H1 (cell line): ENCODE measurements around the gene CDH8. TPM values are rescaled to one million over a fixed set of nuclear protein-coding genes. Genes with fewer than 3 reads are reported as not detected.

ENCODE experiments used
- CTCF ChIA-PET: fragments of 300-600 bp; sonication (Branson Sonifier 250); formaldehyde crosslinking; loops from one replicate; lab custom pipeline; 2021; ENCODE audit not compliant: partially characterized antibody; lab: Charles Lee
- POLR2A ChIA-PET: fragments of 300-600 bp; sonication (Branson Sonifier 250); formaldehyde crosslinking; loops from one replicate; lab custom pipeline; 2021; ENCODE audit warnings: inconsistent platforms; ENCODE audit not compliant: partially characterized antibody; lab: Charles Lee
- DNase-seq, 2 experiments: peaks; one replicate each; pipeline versions ENCODE4 v3.0.0 to v3.0.0-alpha.2; 2010 to 2022; ENCODE audit warnings: low spot score in 2 of 2, low read depth in 1 of 2, mixed read lengths in 1 of 2
- FAIRE-seq: peaks from 2 replicates; lab custom pipeline; 2011; peaks lifted over from hg19 to GRCh38; lab: Jason Lieb, UNC
- H2AFZ ChIP-seq: 2 replicates; pipeline ENCODE4 v1.8.1; 2012; ENCODE audit warnings: low read length, inconsistent platforms
- H2AK5ac ChIP-seq: 2 replicates; pipeline ENCODE4 v1.6.1; 2013; ENCODE audit warnings: low read depth, low read length
- H2BK120ac ChIP-seq: replicated peaks from 2 replicates; pipeline ENCODE3; 2013; ENCODE audit warnings: low read depth, low read length, inconsistent platforms
- H2BK12ac ChIP-seq: 2 replicates; pipeline ENCODE4 v1.6.1; 2013; ENCODE audit warnings: low read depth, low read length
- H2BK15ac ChIP-seq: 2 replicates; pipeline ENCODE4 v1.6.1; 2013; ENCODE audit warnings: low read length
- H2BK20ac ChIP-seq: 2 replicates; pipeline ENCODE4 v1.6.1; 2013; ENCODE audit warnings: low read length
- H2BK5ac ChIP-seq: 2 replicates; pipeline ENCODE4 v1.6.1; 2013; ENCODE audit warnings: low read depth, low read length
- H3K14ac ChIP-seq: 2 replicates; pipeline ENCODE4 v1.6.1; 2013; ENCODE audit warnings: inconsistent platforms; ENCODE audit not compliant: insufficient read length
- H3K18ac ChIP-seq: 2 replicates; pipeline ENCODE4 v1.6.1; 2013; ENCODE audit warnings: low read length; ENCODE audit errors: extremely low read depth
- H3K23ac ChIP-seq: 2 replicates; pipeline ENCODE4 v1.6.1; 2013; ENCODE audit warnings: inconsistent platforms; ENCODE audit not compliant: insufficient read length
- H3K23me2 ChIP-seq: 2 replicates; pipeline ENCODE4 v1.6.1; 2013; ENCODE audit warnings: low read depth, low read length
- H3K27ac ChIP-seq: 2 replicates; pipeline ENCODE4 v1.6.1; 2011; ENCODE audit warnings: low read depth, low read length, inconsistent platforms
- H3K27me3 ChIP-seq, 4 experiments: replicated peaks in 1 of 4; 1 replicate in 1 of 4; 2 replicates in 3 of 4; pipeline versions ENCODE4 v1.6.1 to v1.8.1; 2011 to 2013; ENCODE audit warnings: low read length in 3 of 4, mild to moderate bottlenecking in 3 of 4, inconsistent platforms in 2 of 4, mixed read lengths in 2 of 4, moderate library complexity in 1 of 4; ENCODE audit not compliant: control insufficient read depth in 3 of 4, insufficient read depth in 3 of 4; ENCODE audit errors: extremely low read depth in 1 of 4
- H3K36me3 ChIP-seq, 4 experiments: 2 replicates each; pipeline versions ENCODE4 v1.6.1 to v1.8.1; 2011 to 2013; ENCODE audit warnings: mild to moderate bottlenecking in 4 of 4, low read length in 3 of 4, moderate library complexity in 2 of 4, control low read depth in 1 of 4, inconsistent platforms in 1 of 4; ENCODE audit not compliant: insufficient read depth in 4 of 4, control insufficient read depth in 2 of 4
- H3K4ac ChIP-seq: replicated peaks from 2 replicates; pipeline ENCODE3; 2013; ENCODE audit warnings: low read length, low read depth, mixed read lengths, inconsistent platforms; ENCODE audit not compliant: insufficient read length
- H3K4me1 ChIP-seq, 4 experiments: replicated peaks in 1 of 4; 1 replicate in 1 of 4; 2 replicates in 3 of 4; pipeline versions ENCODE4 v1.6.1 to v1.8.1; 2011 to 2013; ENCODE audit warnings: low read length in 3 of 4, inconsistent platforms in 2 of 4, mixed read lengths in 1 of 4; ENCODE audit not compliant: insufficient read depth in 4 of 4, control insufficient read depth in 3 of 4
- H3K4me2 ChIP-seq, 2 experiments: 2 replicates each; pipeline versions ENCODE4 v1.6.1 to v1.8.1; 2011 to 2013; ENCODE audit warnings: low read depth in 2 of 2, low read length in 2 of 2, control low read depth in 1 of 2, inconsistent platforms in 1 of 2, mild to moderate bottlenecking in 1 of 2; ENCODE audit not compliant: insufficient read depth in 1 of 2
- H3K4me3 ChIP-seq, 4 experiments: fragments of 200-600, 300-600 bp in 1 of 4; sonication (generic), shearing (Covaris generic), sonication (Bioruptor Twin) in 1 of 4; 2 replicates each; pipeline versions ENCODE4 v1.5.1 to v1.8.1; 2011 to 2016; ENCODE audit warnings: low read length in 4 of 4, low read depth in 3 of 4, control low read depth in 2 of 4, inconsistent platforms in 2 of 4, mild to moderate bottlenecking in 2 of 4, mixed read lengths in 1 of 4, moderate library complexity in 1 of 4; ENCODE audit not compliant: insufficient read depth in 2 of 4; ENCODE audit errors: extremely low read depth in 1 of 4
- H3K56ac ChIP-seq: replicated peaks from 2 replicates; pipeline ENCODE3; 2013; ENCODE audit warnings: low read depth, mild to moderate bottlenecking, mixed read lengths, low read length, inconsistent platforms; ENCODE audit not compliant: insufficient read length
- H3K79me1 ChIP-seq: 2 replicates; pipeline ENCODE4 v1.6.1; 2013; ENCODE audit warnings: low read depth, low read length, control low read depth
- H3K79me2 ChIP-seq, 2 experiments: 2 replicates each; pipeline versions ENCODE4 v1.6.1 to v1.8.1; 2012 to 2013; ENCODE audit warnings: low read length in 2 of 2, mild to moderate bottlenecking in 2 of 2, inconsistent platforms in 1 of 2; ENCODE audit not compliant: insufficient read depth in 2 of 2, control insufficient read depth in 1 of 2
- H3K9ac ChIP-seq, 4 experiments: replicated peaks in 1 of 4; 1 replicate in 1 of 4; 2 replicates in 3 of 4; pipeline versions ENCODE4 v1.6.1 to v1.8.1; 2011 to 2013; ENCODE audit warnings: low read depth in 3 of 4, low read length in 3 of 4, control low read depth in 2 of 4, mild to moderate bottlenecking in 2 of 4, moderate library complexity in 2 of 4, inconsistent platforms in 1 of 4; ENCODE audit errors: extremely low read depth in 1 of 4
- H3K9me3 ChIP-seq, 2 experiments: 2 replicates each; pipeline versions ENCODE4 v1.6.1 to v1.8.1; 2012 to 2013; ENCODE audit warnings: mild to moderate bottlenecking in 2 of 2, moderate library complexity in 2 of 2, control low read depth in 1 of 2, inconsistent platforms in 1 of 2, low read depth in 1 of 2, low read length in 1 of 2, mixed read lengths in 1 of 2; ENCODE audit not compliant: insufficient read depth in 2 of 2
- H4K20me1 ChIP-seq, 2 experiments: replicated peaks in 1 of 2; 2 replicates each; pipeline versions ENCODE3 to v1.8.1; 2011 to 2013; ENCODE audit warnings: inconsistent platforms in 2 of 2, low read length in 2 of 2, mild to moderate bottlenecking in 1 of 2; ENCODE audit not compliant: insufficient read depth in 2 of 2, control insufficient read depth in 1 of 2
- H4K5ac ChIP-seq: 2 replicates; pipeline ENCODE4 v1.6.1; 2013; ENCODE audit warnings: low read length, low read depth, mixed read lengths, inconsistent platforms; ENCODE audit not compliant: insufficient read length
- H4K8ac ChIP-seq: 2 replicates; pipeline ENCODE4 v1.8.0; 2013; ENCODE audit warnings: mild to moderate bottlenecking, moderate library complexity, low read length, inconsistent platforms; ENCODE audit not compliant: insufficient read depth; ENCODE audit errors: extremely low read depth
- H4K91ac ChIP-seq: replicated peaks from 2 replicates; pipeline ENCODE3; 2013; ENCODE audit warnings: low read length, mixed read lengths, inconsistent platforms; ENCODE audit not compliant: insufficient read length
- ATF2 ChIP-seq: IDR thresholded peaks from 2 replicates; pipeline ENCODE4 v1.6.1; 2012; ENCODE audit warnings: low read length, inconsistent platforms
- BRCA1 ChIP-seq: IDR thresholded peaks from 2 replicates; pipeline ENCODE4 v1.6.1; 2012; ENCODE audit warnings: low read depth, low read length, improper control_type of control experiment
- CBX5 ChIP-seq: fragments of 300-800, 300-1000 bp; sonication (generic); IDR thresholded peaks from 2 replicates; pipeline ENCODE4 v1.7.1; 2016; ENCODE audit warnings: antibody characterized with exemption, low read length, low read depth
- GABPA ChIP-seq: IDR thresholded peaks from 2 replicates; pipeline ENCODE4 v1.6.1; 2011; ENCODE audit warnings: mild to moderate bottlenecking, low read length, moderate library complexity, borderline replicate concordance; ENCODE audit not compliant: insufficient read depth
- JUND ChIP-seq: IDR thresholded peaks from 2 replicates; pipeline ENCODE4 v1.6.1; 2011; ENCODE audit warnings: mild to moderate bottlenecking, improper control_type of control experiment, low read length
- MAFK ChIP-seq: IDR thresholded peaks from 2 replicates; pipeline ENCODE4 v1.6.1; 2012; ENCODE audit warnings: low read depth, mild to moderate bottlenecking, improper control_type of control experiment, low read length
- MAX ChIP-seq: IDR thresholded peaks from 2 replicates; pipeline ENCODE4 v1.6.1; 2012; ENCODE audit warnings: inconsistent platforms
- POLR2A ChIP-seq, 2 experiments: IDR thresholded peaks; 1 replicate in 1 of 2; 2 replicates in 1 of 2; pipeline ENCODE4 v1.6.1; 2011; ENCODE audit warnings: low read depth in 2 of 2, low read length in 2 of 2, mild to moderate bottlenecking in 2 of 2; ENCODE audit errors: control extremely low read depth in 1 of 2
- RXRA ChIP-seq: IDR thresholded peaks from 2 replicates; pipeline ENCODE4 v1.6.1; 2011; ENCODE audit warnings: low read depth, mild to moderate bottlenecking, low read length, moderate library complexity; ENCODE audit not compliant: insufficient read depth
- SIN3A ChIP-seq, 2 experiments: IDR thresholded peaks in 1 of 2; conservative IDR thresholded peaks in 1 of 2; 2 replicates each; pipeline ENCODE4 v1.6.1; 2011 to 2012; ENCODE audit warnings: low read length in 2 of 2, improper control_type of control experiment in 1 of 2, low read depth in 1 of 2, mild to moderate bottlenecking in 1 of 2
- SIRT6 ChIP-seq: IDR thresholded peaks from one replicate; pipeline ENCODE4 v1.7.1; 2012; ENCODE audit warnings: low read length, inconsistent platforms
- TCF12 ChIP-seq: IDR thresholded peaks from 2 replicates; pipeline ENCODE4 v1.6.1; 2011; ENCODE audit warnings: low read depth, mild to moderate bottlenecking, low read length
- TEAD4 ChIP-seq: IDR thresholded peaks from 2 replicates; pipeline ENCODE4 v1.6.1; 2012; ENCODE audit warnings: low read depth, low read length, inconsistent platforms, mixed read lengths
- YY1 ChIP-seq: IDR thresholded peaks from 2 replicates; pipeline ENCODE4 v1.6.1; 2011; ENCODE audit warnings: low read depth, mild to moderate bottlenecking, low read length
- WGBS, 2 experiments: shearing (Covaris generic) in 1 of 2; methylation state at CpG; one replicate each; pipeline versions ENCODE4 v1.1.6 to v1.1.7; 2013 to 2015; ENCODE audit warnings: low lambda C conversion rate in 2 of 2, mixed read lengths in 2 of 2, inconsistent platforms in 1 of 2, low coverage in 1 of 2, missing lambda C conversion rate in 1 of 2; ENCODE audit not compliant: insufficient replicate concordance in 2 of 2, insufficient coverage in 1 of 2, insufficient read length in 1 of 2; ENCODE audit errors: extremely low coverage in 1 of 2, missing lambda C conversion rate in 1 of 2; 5-methylcytosine and 5-hydroxymethylcytosine counted together
- polyA plus RNA-seq, 7 experiments: library from polyadenylated mRNA; depleted of rRNA in 3 of 7; stranded (reverse) in 5 of 7; unstranded in 2 of 7; fragments of >200 nt in 5 of 7; fragments of 200-250 nt in 2 of 7; gene quantifications; 1 replicate in 5 of 7; 2 replicates in 1 of 7; 4 replicates in 1 of 7; pipeline versions ENCODE4 v1.2.1 to v1.2.3, GENCODE V29; 2011 to 2013; ENCODE audit warnings: missing spikeins in 2 of 7, mixed read lengths in 2 of 7
- total RNA-seq: library from RNA; stranded (reverse); fragmentation: NEBNext Ultra II Directional; extraction: Animal tissue kit (Norgen Biotek cat#: 25700); gene quantifications from 2 replicates; pipeline ENCODE4 v1.2.1, GENCODE V29; 2021

Gene CDH8
- total and polyA plus RNA-seq, 2 of the 8 experiments (the other 6 are each of a cell fraction or from before 2014, with no cell fraction given) = 7.7 to 8.4 TPM

- Histone ChIP-seq H2BK120ac (no peak overlapping the region), H4K5ac (no peak overlapping the region), H3K23ac (no peak overlapping the region), H2BK5ac (no peak overlapping the region), H3K18ac (no peak overlapping the region), H3K9ac (no peak overlapping the region), H3K14ac (no peak overlapping the region), H3K79me2 (no peaks in the 10 kb centered on the region), H4K20me1 (no peaks in the 10 kb centered on the region), H3K79me1 (no peaks in the 10 kb centered on the region), H3K4ac (no peak overlapping the region), H3K23me2 (no peaks in the 10 kb centered on the region; the same call in 1 of the 2 replicates), H3K9me3 (no peaks in the 10 kb centered on the region), H3K4me2 (no peak overlapping the region), H4K8ac (no peak overlapping the region), H3K56ac (no peak overlapping the region), H4K91ac (no peak overlapping the region), H2BK15ac (no peak overlapping the region), H2BK12ac (no peak overlapping the region), H3K36me3 (no peaks in the 10 kb centered on the region), H2BK20ac (no peak overlapping the region), H3K27ac (no peak overlapping the region), H2AK5ac (no peak overlapping the region), H2AFZ (no peak overlapping the region), H3K4me1 (peaks cover 0 to 5% (median 0%) of the 10 kb centered on the region in 4 experiments; a peak in 1 of 7 replicates), H3K4me3 (no peak overlapping the region), H3K27me3 (no peaks in the 10 kb centered on the region)
- 93% methylated on average over 2 of the region's 2 CpGs; no CpG with 5 or more reads in 1 of the 2 experiments for WGBS, 2 experiments
- ChIA-PET POLR2A (no interaction called here), CTCF (no interaction called here)
- FAIRE-seq = no peak
- DNase-seq = no peak
- TF ChIP-seq BRCA1 (no peak), MAFK (no peak), JUND (no peak), SIRT6 (no peak), TCF12 (no peak), YY1 (no peak), RXRA (no peak), GABPA (no peak), MAX (no peak), ATF2 (no peak), TEAD4 (no peak), SIN3A (conservative IDR thresholded peaks at IDR 0.05 in 1 of 2, IDR thresholded peaks at IDR 0.05 in 1 of 2; ENCODE audit: low read depth in 1 of 2, low read length in 2 of 2) (no peak), POLR2A (IDR thresholded peaks at IDR 0.05; ENCODE audit: control extremely low read depth in 1 of 2, low read depth in 2 of 2, low read length in 2 of 2) (no peak), CBX5 (no peak)
These were observed 359.5 kb downstream of the CDH8 start for GRCh38 chr16:61676740-61677139.
